GM19023 (cell line): ENCODE data around the gene KLHL26.
"Not testable (repeated sequence)": the region's sequence is repeated elsewhere in the genome, so short reads cannot be mapped to it uniquely, and the experiment has no call there.

Source experiments
- ATAC-seq: cut with Tn5 transposase; IDR thresholded peaks from one replicate; pipeline ENCODE4 v1.9.1; 2021; ENCODE audit warnings: mild to moderate bottlenecking, moderate library complexity; ENCODE audit not compliant: unreplicated experiment

The KLHL26 gene, protein sequence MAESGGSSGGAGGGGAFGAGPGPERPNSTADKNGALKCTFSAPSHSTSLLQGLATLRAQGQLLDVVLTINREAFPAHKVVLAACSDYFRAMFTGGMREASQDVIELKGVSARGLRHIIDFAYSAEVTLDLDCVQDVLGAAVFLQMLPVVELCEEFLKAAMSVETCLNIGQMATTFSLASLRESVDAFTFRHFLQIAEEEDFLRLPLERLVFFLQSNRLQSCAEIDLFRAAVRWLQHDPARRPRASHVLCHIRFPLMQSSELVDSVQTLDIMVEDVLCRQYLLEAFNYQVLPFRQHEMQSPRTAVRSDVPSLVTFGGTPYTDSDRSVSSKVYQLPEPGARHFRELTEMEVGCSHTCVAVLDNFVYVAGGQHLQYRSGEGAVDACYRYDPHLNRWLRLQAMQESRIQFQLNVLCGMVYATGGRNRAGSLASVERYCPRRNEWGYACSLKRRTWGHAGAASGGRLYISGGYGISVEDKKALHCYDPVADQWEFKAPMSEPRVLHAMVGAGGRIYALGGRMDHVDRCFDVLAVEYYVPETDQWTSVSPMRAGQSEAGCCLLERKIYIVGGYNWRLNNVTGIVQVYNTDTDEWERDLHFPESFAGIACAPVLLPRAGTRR

DNA sequence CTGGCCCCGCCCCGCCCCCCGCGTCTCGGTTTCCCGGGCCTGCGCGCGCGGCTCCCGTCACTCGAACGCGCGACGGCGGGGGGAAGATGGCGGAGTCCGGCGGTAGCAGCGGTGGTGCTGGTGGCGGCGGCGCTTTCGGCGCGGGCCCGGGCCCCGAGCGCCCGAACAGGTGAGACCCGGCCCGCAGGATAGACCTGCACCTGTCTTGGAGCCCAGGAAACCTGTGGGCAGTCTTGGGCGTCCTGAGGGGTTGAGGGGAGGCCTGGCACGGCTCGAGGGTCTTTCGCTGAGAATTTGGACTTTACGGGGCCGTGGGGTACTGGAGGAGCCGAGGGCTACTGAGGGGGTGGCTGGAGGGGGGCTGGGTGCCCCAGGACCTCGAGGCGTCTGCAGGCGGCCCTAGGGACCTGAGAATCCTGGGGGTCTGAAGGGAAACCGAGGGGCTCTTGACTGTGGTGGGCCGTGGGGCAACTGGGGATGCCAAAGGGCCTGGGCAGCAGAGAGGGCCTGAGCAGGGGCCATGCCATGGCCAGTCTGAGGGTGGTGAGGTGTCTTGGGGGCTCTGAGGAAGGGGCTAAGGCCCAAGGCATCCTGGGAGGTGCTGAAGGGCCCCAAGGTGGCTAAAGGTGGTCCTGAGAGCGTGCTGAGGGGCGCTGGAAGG is at the start of gene KLHL26:
Gene KLHL26, plus strand, starts transcription at position 60 of the 661 bp plus-strand sequence. Its CDS starts 27 bp downstream, at position 87.
- ATAC-seq, result no peak

DNA sequence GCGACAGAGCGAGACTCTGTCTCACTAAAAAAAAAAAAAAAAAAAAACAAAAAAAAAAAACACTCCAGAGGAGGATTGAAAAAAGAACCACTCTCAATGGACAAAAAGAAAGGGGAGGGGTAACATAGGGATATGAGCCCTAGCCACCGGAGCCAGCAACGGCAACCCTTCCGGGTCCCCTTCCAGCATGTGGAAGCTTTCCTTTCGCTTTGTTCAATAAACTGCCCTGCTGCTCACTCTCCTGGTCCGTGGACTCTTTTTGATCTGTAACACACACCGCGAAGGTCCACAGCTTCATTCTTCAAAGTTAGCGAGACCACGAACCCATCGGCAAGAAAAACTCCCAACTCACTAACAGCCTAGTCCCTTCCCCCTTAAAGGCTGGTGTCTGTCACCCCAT is 49.3 kb upstream of the KLHL26 start:
- no peak for ATAC-seq

DNA sequence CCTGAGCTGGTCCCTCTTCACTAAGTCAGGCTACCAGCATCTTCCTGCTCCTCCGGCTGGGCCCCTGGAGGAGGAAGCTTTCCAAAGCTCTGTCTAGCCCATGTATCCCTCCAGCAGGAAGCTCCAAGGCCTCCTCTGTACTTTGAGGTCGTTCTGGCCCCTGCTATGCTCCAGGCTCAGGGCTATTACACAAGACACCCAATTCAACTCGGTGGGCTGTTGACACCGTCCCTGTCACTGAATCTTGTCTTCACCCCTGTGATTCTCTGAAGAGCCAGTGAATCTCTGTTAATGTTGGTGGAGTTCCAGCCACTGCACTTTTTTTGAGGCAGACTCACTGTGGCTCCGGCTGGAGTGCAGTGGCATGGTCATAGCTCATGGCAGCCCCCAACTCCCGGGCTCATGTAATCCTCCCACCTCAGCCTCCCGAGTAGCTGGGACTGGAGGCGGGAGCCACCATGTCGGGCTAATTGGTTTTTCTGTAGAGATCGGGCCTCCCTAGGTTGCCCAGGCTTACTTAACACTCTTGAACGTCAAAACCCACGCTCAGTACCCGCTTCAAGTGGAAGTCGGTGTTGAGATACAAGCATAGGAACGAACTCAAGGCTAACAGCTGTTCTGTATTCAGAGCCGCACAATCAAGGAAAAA is 48.7 kb upstream of the KLHL26 start:
- ATAC-seq, result peak; percentile 8

DNA sequence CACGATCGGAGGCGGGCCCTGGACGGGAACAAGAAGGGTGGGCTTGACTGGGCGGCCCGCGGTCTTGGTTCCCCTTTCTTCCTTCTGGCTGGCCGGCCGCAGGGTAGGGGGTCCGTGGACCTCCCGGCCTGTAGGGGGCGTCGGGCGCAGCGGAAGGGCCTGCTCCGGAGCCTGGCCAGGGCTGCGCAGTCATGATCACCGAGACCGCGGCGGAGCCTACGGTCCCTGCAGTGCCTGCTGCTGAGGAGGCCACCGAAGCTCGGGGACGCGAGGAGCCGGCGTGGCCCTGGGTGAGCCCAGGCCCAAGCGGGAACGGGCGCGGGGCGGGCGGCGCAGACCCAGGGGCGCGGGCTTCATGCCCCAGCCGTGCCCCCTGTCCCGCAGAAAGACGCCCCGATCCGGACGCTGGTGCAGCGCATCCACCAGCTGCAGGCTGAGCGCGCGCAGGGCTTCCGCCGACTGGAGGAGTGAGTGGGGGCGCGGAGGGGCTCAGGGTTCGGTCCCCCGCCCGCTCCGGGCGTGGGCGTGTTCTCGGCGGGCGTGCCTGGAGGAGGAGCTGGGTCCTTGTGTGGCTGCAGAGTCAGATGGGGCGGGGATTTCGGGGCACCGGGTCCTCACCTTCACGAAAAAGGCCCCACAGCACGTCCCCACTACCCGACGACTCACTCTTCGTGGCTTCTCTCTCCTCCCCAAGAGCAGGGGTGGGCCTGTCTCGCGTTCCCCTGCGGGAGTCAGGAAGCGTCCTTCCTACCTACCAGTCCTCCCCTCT is 48.0 kb upstream of the KLHL26 start, which contains the start of gene REX1BD:
Gene REX1BD, plus strand, starts transcription at position 188 of the 769 bp plus-strand sequence. Its CDS starts 4 bp downstream, at position 192.
- peak; percentile 65 for ATAC-seq

DNA sequence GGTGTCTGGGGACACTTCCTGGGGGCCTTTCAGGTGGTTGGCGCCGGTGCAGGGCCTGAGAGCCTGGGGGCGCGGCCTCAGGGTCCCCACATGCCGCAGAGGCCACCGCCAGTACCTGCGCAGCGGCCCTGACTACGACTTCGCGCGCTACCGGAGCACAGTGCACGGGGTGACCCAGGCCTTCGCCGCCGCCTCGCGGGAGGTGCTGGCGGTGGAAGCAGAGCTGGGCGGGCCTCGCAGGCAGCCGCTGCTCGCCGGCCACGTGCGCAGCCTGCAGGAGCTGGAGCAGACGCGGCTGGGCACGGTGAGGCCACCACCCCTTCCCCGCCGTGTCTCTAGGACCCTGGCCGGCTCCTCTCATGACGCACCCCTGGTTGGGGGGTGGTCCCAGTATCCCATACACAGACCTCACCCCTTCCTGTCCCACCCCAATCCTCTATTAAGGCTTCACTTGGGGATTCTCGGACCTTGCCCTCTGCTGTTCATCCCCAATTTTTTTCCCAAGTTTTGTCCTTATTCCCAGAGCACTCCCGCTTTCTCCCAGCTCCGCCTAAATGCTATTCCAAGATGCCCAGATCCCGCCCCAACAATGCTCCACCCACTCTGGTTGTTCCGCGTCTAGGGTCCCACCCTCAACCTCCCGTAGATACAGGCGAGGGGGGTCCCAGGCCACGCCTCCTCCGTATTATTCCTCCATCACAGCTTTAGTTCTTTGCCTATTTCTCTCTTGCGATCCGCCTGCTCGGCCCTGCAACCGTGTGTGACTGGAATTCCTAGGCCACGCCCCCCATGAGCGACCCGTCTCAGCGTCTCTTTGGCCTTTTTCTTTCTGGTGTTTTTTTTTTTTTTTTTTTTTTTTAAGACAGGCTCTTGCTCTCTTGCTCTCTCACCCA is 47.2 kb upstream of the KLHL26 start:
- ATAC-seq, result peak; percentile 48

DNA sequence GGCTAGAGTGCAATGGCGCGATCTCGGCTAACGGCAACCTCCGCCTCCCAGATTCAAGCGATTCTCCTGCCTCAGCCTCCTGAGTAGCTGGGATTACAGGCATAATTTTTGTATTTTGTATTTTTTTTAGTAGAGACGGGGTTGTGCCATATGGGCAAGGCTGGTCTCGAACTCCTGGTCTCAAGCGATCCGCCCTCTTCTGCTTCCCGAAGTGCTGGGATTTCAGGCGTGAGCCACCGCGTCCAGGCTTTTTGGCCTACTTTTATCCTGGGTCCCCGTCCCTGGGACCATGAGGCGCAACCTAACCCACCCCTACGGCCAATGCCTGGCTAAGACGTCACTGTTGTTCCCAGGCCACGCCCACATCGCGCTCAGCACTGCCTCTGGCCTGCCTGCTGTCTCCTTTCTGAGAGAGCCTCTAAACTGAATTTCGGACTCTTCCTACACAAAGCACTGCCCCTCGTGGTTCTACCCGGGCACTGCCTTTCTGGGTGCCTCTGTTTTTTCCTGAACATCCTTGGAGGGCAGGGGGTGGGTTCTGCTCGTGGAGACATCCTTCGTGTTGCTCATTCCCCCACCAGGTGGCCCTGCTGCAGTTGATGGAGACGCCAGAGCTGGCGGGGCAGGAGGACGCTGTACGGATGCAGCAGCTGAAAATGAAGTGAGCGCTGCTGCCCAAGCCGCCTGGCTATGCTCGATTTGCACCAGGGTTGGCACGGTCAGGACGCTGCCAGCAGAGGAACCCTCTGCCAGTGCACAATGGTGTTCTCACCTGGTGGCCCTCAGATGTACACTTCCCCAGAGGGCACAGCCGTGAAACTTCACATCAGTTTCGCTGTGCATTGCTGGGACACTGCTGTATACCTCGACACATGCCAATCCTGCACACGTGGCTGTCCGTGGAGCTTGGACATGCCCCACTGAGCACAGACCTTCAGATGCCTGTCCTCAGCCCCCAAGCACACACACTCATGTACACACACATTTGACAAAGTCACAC is 46.3 kb upstream of the KLHL26 start:
- no peak for ATAC-seq

DNA sequence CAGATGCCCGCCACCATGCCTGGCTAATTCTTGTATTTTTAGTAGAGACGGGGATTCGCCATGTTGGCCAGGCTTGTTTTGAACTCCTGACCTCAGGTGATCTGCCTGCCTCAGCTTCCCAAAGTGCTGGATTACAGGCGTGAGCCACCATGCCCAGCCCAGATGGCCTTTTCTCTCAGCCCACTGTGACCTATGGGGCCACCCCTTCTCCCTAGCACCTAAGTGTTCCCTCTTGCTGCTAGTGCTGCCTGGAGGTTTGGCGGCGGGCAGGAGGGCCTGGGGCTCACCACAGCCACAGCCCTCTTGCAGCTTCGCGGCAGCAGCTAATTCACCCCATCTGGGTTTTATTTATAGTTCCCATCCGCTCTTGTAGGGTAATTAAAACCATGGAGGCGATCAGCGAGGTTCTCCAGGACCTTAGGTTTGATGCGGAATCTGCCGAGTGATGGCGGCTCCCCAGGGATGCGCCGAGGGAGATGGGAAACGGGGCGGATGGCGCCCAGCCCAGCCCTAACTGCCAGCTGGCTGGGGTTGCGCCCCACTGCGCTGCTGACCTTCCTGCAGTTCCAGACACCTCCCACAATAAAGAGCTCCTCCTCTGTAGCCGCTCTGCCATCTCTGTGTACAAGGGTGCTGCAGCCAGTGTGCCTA is 45.0 kb upstream of the KLHL26 start:
- ATAC-seq, result no peak

DNA sequence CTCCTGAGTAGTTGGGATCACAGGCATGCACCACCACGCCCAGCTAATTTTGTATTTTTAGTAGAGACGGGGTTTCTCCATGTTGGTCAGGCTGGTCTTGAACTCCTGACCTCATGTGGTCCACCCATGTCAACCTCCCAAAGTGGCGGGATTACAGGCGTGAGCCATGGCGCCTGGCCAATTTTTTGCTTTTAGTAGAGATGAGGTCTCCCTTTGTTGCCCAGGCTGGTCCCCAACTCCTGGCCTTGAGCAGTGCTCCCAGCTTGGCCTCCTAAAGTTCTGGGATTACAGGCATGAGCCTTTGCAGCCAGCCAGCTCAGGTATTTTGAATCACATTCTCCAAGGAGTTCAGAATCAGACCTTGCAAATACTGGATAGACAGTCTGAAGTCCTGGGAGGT is 44.1 kb upstream of the KLHL26 start:
- ATAC-seq, result not testable (repeated sequence)

DNA sequence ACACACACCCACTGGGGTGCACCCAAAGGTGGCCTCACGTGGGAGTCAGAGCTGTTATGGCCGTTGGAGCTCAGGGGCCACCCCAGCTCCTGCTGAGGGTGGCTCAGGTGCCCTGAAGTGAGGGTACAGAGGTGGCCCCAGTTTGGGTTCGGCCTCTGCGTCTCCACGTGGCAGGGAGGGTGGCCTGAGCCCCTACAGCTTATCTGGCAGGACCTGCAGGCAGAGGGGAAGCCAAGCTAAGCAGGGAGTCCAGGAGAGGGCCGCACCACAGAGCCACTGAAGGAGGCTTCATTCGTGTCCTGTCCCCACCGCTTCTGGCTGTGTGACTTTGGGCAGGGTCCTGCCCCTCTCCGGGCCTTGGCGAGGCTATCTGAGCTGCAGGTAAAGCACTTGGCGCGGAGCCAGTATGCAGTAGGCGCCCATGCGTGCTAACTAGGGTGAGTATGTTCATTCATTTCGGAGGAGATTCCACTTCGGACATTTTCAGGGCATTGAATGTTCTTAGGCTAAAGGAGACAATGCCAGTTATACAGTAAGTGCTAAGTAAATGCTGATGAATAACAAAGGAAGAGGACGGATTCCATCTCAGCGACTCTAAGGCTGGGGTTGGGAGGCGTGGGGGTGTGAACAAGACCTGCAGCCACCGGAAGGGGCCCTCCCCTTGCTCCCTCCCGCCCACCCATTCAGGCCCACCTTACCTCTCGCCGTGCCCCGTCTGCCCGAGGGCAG is 43.3 kb upstream of the KLHL26 start:
- ATAC-seq, result no peak

DNA sequence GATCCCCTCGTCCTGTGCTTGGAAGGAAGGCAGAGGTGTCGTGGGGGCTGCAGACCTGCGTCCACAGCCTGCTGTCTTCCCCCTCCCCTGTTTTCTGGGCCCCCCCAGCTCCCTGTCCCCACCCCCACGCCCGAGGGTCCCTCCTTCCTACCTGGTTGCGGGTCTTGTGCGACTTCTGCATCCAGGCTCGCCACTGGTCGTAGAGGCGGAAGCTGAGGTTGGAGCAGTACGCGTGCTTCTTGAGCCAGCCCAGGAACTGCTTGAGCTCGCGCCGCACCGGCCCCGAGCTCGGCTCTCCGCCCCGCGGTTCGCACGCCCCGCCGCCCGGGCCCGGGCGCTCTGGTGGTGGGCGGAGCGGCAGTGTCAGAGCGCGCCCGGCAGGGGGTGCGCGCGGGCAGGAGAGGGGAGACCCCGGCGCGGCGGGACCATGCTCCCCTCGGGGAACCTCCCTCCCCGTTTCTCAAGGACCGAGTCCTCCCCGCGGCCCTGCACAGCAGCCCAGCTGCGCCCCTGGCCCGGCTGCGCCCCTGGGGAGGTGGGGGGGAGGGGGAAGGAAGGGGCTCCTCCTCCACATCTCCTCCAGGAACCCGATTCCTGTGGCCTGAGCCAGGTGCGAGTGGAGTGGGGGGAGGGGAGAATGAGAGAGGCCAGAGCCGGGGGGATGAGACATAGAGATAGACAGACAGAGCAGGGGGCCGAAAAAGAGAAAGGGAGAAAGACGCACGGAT is 42.6 kb upstream of the KLHL26 start:
- peak; percentile 56 for ATAC-seq

DNA sequence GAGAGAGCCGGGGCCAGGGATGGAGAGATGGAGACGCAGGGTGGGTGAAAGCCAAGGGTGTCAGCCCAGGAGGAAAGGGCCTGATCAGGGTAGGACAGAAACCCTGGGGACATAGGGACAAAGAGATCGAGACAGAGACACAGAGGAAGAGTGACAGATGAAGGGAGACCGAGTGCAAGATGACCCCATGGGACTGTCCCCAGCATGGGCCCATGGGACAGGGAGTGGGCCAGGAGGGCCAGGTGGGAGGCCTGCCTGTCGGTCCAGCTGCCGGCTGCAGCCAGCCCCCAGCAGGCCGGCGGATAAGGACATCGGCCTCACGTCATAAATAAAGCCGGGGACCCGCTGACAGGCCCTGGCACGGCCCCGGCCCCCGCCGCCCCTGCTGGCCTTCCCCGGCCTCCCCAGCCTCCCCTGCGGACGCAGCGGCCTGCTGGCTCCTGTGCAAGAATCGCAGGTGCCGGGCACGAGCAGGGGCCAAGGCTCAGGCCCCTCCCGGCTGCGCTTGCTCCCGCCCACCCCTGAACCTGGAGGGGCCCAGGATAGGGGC is 41.9 kb upstream of the KLHL26 start:
- ATAC-seq, result no peak

DNA sequence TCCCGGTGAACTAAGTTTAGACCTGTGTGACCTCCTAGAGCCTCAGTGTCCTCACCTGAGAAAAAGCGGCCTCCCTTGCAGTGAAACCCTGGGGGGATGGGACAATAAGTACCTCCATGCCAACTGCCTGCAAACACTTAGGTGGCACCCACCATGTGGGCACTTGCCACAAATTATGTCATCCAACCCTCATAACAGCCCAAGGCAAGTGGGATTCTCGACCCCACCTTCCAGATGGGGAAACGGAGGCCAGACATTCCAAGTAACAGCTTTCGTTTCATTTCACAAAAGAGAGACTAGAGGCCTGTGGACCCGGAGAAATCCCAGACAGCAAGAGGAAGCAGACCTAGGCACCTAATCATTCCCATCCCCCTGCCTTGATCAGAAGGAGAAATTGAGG is 41.4 kb upstream of the KLHL26 start:
- no peak for ATAC-seq

DNA sequence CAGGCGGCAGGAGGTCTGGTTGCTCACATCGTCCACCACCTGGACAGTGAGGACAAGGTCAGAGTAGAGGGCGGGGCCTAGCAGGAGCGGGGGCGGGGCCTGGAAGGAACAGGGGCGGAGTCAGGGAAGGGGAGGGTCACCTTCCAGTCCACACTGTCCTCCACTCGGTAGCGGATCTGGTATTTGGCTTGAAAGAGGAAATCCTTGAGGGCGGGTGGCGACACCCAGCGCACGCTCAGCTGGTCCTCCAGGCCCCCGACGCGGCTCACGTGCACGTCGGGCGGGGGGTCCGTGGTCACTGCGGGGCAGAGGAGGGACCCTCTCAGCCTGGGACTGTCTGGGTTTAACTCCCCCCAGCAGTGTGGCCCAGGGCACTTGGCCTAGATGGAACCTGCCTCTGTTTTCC is 40.1 kb upstream of the KLHL26 start:
- no peak for ATAC-seq

DNA sequence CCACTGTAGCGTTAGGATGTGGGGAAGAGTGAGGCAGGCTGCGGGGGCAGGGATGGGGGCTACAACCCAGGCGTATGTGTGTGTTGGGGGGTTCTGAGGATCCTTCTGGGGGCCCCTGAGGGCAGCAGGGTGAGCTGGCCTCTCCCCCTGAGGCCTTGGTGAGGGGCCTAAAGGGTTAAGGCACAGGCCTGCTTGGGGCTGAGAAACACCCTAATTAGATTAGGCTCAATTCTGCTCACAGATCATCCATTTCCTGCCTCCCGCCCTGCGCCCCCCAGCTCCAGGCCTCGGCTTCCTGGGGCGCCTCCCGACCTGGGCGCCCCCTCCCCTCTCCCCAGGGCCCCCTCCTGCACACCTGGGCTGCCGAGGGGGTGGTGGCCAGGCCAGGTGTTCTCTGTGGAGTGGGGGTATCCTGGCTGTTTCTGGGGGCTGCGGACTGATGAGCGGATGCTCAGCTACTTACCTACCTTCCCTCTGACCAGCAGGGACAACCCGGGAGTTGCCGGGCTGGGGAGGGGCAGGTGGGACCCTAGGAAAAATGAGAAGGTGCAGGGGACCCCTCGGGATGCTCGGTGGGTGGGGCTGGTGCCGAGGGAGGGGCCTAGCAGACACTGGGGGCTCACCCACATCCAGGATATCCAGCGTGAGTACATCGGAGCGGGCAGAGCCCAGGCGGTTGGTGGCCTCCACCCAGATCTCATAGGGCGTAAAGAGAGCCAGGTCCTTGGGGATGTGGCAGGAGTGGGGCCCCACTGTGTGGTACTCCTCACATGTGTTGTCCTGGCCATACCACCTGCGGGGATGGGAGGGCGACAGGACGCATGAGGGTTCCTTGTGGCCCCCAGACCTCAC is 38.8 kb upstream of the KLHL26 start:
- ATAC-seq, result no peak

DNA sequence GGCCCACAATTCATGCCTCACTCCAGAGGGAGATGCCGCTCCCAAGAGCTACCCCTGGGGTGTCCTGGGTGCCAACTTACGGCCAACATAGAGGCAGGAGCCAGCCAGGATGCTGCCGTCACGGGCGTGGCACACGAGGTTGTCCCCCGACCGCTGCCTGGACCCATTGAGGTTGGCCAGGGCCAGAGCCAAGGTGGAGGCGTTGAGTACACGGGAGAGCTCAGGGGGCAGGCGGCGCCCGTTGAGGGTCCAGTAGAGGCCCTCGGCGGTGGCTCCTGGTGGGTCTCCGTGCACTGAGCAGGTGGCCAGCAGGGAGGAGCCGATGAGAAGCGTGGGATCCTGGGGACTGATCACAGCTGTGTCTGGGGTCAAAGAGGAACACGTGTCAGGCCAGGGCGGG is 37.3 kb upstream of the KLHL26 start:
- no peak for ATAC-seq
